Loucy (cell line): ENCODE measurements around the gene GLB1L.

Experiments used
- H2AFZ ChIP-seq: fragments of 200-600 bp; sonication (generic); 2 replicates; pipeline ENCODE4 v1.6.0; 2016; ENCODE audit warnings: antibody characterized with exemption, mild to moderate bottlenecking, low read length, moderate library complexity
- H3F3A ChIP-seq: fragments of 200-600 bp; 2 replicates; pipeline ENCODE4 v1.6.0; 2016; ENCODE audit warnings: antibody characterized with exemption, low read depth, mild to moderate bottlenecking
- H3K27me3 ChIP-seq: fragments of 200-600 bp; sonication (generic); 2 replicates; pipeline ENCODE4 v1.6.1; 2014; ENCODE audit warnings: low read length, mild to moderate bottlenecking; ENCODE audit not compliant: insufficient read depth, poor library complexity, severe bottlenecking
- H3K36me3 ChIP-seq: fragments of 200-600 bp; sonication (generic); 2 replicates; pipeline ENCODE4 v1.6.1; 2016; ENCODE audit warnings: low read length; ENCODE audit not compliant: insufficient read depth
- H3K4me1 ChIP-seq: fragments of 200-600 bp; sonication (generic); 2 replicates; pipeline ENCODE4 v1.5.1; 2014; ENCODE audit warnings: low read length, mild to moderate bottlenecking; ENCODE audit not compliant: insufficient read depth, poor library complexity, severe bottlenecking
- H3K4me2 ChIP-seq: fragments of 200-600 bp; sonication (generic); 2 replicates; pipeline ENCODE4 v1.6.0; 2014; ENCODE audit warnings: antibody characterized with exemption, low read length, low read depth, mild to moderate bottlenecking; ENCODE audit not compliant: poor library complexity, severe bottlenecking
- H3K4me3 ChIP-seq: fragments of 200-600 bp; sonication (generic); 2 replicates; pipeline ENCODE4 v1.5.1; 2014; ENCODE audit warnings: low read length, mild to moderate bottlenecking, mixed read lengths; ENCODE audit not compliant: poor library complexity, severe bottlenecking
- H3K79me2 ChIP-seq: fragments of 200-600 bp; sonication (generic); 2 replicates; pipeline ENCODE4 v1.6.1; 2014; ENCODE audit warnings: low read length; ENCODE audit not compliant: insufficient read depth
- H3K9ac ChIP-seq: fragments of 200-600 bp; sonication (generic); 2 replicates; pipeline ENCODE4 v1.6.0; 2014; ENCODE audit warnings: mild to moderate bottlenecking, low read depth, low read length, moderate library complexity; ENCODE audit not compliant: poor library complexity, severe bottlenecking
- H3K9me2 ChIP-seq: fragments of 200-600 bp; sonication (generic); replicated peaks from 2 replicates; pipeline ENCODE4 v1.6.1; 2016; ENCODE audit warnings: low read depth, low read length, mixed read lengths
- H3K9me3 ChIP-seq: fragments of 200-600 bp; sonication (generic); 2 replicates; pipeline ENCODE4 v1.6.1; 2014; ENCODE audit warnings: mild to moderate bottlenecking, antibody characterized with exemption, low read length, low read depth; ENCODE audit not compliant: insufficient read depth
- H4K20me1 ChIP-seq: fragments of 200-600 bp; sonication (generic); 2 replicates; pipeline ENCODE4 v1.6.0; 2014; ENCODE audit warnings: antibody characterized with exemption, low read length, mild to moderate bottlenecking; ENCODE audit not compliant: insufficient read depth, poor library complexity, severe bottlenecking
- EZH2phosphoT487 ChIP-seq: fragments of 200-600 bp; IDR thresholded peaks from 2 replicates; pipeline ENCODE4 v1.6.1; 2018; ENCODE audit warnings: antibody characterized with exemption, mild to moderate bottlenecking, moderate library complexity, borderline replicate concordance
- TF ChIP-seq, protein P1 (sequence below): fragments of 200-600 bp; sonication (generic); conservative IDR thresholded peaks from 2 replicates; pipeline ENCODE4 v1.5.1; 2014; ENCODE audit warnings: mild to moderate bottlenecking, antibody characterized with exemption, low read length

GLB1L gene

DNA sequence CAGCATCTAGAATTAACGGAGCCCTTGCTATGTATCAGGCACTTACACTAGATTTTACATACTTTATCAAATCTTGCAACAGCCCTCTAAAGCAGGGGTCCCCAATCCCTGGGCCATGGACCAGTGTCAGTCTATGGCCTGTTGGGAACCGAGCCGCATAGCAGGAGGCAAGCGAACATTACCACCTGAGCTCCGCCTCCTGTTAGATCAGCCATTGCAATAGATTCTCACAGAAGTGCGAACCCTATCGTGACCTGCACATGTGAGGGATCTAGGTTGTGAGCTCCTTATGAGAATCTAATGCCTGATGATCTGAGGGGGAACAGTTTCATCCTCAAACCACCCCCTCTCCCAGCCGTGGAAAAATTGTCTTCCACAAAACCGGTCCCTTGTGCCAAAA, 47.4 kb upstream of the GLB1L start:
- no peak overlapping the region for H2AFZ ChIP-seq
- no peaks in the 10 kb centered on the region for H4K20me1 ChIP-seq
- H3K4me3 ChIP-seq: no peak overlapping the region
- no peaks in the 10 kb centered on the region for H3K79me2 ChIP-seq
- no peaks in the 10 kb centered on the region for H3K27me3 ChIP-seq
- H3K36me3 ChIP-seq: no peaks in the 10 kb centered on the region
- H3K4me2 ChIP-seq: no peak overlapping the region
- H3K9ac ChIP-seq: no peak overlapping the region
- no peaks in the 10 kb centered on the region for H3K9me2 ChIP-seq
- H3K4me1 ChIP-seq: peaks cover 17% of the 10 kb centered on the region
- TF ChIP-seq, protein P1, sequence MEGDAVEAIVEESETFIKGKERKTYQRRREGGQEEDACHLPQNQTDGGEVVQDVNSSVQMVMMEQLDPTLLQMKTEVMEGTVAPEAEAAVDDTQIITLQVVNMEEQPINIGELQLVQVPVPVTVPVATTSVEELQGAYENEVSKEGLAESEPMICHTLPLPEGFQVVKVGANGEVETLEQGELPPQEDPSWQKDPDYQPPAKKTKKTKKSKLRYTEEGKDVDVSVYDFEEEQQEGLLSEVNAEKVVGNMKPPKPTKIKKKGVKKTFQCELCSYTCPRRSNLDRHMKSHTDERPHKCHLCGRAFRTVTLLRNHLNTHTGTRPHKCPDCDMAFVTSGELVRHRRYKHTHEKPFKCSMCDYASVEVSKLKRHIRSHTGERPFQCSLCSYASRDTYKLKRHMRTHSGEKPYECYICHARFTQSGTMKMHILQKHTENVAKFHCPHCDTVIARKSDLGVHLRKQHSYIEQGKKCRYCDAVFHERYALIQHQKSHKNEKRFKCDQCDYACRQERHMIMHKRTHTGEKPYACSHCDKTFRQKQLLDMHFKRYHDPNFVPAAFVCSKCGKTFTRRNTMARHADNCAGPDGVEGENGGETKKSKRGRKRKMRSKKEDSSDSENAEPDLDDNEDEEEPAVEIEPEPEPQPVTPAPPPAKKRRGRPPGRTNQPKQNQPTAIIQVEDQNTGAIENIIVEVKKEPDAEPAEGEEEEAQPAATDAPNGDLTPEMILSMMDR: no peak
- no peak for TF ChIP-seq EZH2phosphoT487
- H3K9me3 ChIP-seq: no peaks in the 10 kb centered on the region
- H3F3A ChIP-seq: no peaks in the 10 kb centered on the region

- Histone ChIP-seq H3K4me1 (peaks cover 17% of the 10 kb centered on the region), H3K9ac (no peak overlapping the region), H3K9me3 (no peaks in the 10 kb centered on the region), H2AFZ (no peak overlapping the region), H3K4me2 (no peak overlapping the region), H3K36me3 (no peaks in the 10 kb centered on the region), H3K9me2 (no peaks in the 10 kb centered on the region), H3F3A (no peaks in the 10 kb centered on the region), H3K4me3 (no peak overlapping the region), H3K27me3 (no peaks in the 10 kb centered on the region), H4K20me1 (no peaks in the 10 kb centered on the region), H3K79me2 (no peaks in the 10 kb centered on the region)
- TF ChIP-seq, protein P1: no peak
- TF ChIP-seq EZH2phosphoT487: no peak
Observed at GRCh38 chr2:219291910-219292490, 46.8 kb upstream of the GLB1L start.

DNA sequence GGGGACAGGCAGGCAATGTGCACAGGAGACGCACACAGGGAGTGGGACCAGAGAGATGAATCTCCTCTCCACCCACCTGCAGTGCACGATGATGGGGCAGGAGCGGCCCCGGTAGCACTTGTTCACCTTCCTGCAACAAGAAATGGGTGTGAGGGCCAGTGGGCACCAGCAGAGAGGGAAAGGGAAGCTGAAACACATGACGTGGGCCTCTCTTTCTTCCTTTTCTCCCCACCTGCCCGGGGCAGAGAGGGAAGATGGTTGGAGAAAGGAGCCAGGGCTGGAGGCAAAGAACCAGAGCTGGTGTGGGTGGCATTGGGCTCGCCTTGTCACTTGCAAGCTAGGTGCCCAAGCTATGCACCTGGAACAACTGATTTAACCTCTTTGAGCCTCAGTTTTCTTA, 46.1 kb upstream of the GLB1L start:
- TF ChIP-seq, protein P1: no peak
- no peak for TF ChIP-seq EZH2phosphoT487
- Histone ChIP-seq H4K20me1 (no peaks in the 10 kb centered on the region), H3K4me3 (no peak overlapping the region), H2AFZ (no peak overlapping the region), H3K79me2 (no peaks in the 10 kb centered on the region), H3K9ac (no peak overlapping the region), H3K4me1 (peaks cover 17% of the 10 kb centered on the region), H3K36me3 (no peaks in the 10 kb centered on the region), H3K9me3 (no peaks in the 10 kb centered on the region), H3K9me2 (no peaks in the 10 kb centered on the region), H3K27me3 (no peaks in the 10 kb centered on the region), H3F3A (no peaks in the 10 kb centered on the region), H3K4me2 (no peak overlapping the region)
